ENCODE results near the gene WDR27.
"Not testable (repeated sequence)": the region's sequence is repeated elsewhere in the genome, so short reads cannot be mapped to it uniquely, and the experiment has no call there.

The WDR27 gene

DNA sequence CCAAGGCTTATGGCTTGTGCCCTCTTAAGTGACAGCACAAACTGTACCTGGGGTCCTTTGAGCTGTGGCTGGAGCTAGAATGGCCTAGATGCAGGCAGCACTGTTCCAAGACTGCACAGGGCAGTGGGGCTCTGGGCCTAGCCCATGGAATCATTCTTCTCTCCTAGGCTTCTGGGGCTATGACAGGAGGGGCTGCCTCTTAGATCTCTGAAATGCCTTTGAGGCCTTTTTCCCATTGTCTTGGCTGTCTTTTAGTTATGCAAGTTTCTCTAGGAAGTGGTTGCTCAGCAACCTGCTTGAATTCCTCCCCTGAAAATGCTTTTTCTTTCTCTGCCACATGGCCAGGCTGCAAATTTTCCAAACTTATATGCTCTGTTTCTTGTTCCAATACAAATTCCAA is 183.4 kb downstream of the WDR27 start:
- DNase-seq (ENCODE audit: low read depth) = peak; percentile 11

DNA sequence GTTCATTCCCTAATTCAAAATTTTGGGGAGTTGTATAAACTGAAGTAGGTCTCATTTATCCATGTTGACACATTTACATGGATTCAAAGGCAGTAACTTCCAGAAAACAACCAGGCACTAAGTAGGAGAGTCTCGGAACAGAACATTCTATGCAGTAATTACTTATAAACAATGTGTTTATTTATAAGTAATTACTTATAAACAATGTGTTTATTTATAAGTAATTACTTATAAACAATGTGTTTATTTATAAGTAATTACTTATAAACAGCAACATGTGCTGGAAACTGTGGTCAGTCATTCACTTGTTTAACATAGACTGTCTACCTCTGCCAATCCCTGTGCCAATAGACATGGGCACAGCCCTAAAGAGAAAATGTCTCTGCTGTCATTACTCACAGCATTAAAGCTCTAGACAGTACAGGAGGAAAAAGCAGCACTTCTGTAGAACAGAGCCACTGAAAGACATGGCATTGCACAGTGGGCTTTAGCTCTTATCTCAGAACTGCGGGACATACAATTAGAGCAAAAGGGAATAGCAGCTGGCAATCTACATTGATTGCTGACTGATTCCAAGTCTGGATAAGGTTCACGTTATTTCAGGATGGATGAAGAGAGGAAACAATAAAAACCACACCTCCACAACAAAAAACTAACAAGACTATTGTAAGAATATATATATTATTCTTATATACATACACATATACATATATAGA is 188.2 kb downstream of the WDR27 start:
- DNase-seq (ENCODE audit: low read depth) = no peak

DNA sequence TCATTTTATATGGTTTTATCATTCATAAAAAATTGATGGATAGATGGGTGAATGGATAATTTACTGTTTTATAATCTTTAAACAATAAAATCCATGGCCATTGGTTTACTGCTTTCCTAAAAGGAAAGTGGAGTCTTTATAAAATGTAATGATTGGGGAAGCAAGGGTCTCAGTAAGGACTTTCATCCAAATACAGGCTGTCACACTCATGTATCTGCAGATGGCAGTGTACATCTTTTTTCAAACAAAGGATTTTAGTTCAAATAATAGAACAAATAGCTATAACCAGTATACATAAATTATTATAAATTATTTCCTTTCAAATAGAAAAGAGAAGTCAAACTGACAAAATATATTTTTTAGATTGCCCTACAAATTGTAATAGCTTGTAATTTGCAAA is 190.0 kb downstream of the WDR27 start:
- not testable (repeated sequence) for DNase-seq (ENCODE audit: low read depth)

DNA sequence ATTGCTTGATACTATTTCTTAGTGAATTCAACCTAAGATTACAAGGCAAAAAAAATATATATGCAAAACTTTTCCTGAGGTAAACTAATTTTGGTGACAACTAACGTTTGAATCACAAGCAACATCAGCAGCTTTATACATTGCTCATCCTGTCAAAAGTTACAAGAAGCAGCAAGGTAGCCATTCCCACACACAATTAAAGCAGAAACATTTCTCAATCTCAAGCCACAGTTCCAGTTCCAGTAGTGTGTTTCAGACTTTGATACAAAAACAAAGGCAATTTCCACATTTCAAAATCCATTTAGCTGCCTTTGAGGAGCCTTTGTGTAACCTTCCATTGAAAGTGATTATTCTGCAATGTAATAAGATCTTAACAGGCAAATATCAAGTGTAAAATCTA is 191.0 kb downstream of the WDR27 start:
- no peak for DNase-seq (ENCODE audit: low read depth)

DNA sequence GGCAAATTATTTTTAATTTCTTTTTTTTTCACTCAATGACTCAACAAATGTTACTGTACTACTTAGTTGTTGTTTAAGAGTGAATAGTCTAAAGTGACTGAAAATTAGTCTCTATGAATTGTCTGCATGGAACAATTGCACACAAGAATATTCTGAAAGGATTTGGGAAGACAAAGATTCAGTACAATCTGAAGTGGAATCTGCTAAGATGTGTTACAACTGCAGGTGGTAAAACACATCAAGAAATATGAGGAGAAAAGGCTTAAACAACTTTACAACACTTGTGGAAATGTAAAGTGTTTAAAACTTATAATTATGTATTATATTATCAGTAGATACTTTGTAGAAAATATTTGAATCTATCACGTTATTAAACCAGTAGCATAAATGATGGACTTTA is 193.4 kb downstream of the WDR27 start:
- no peak for DNase-seq (ENCODE audit: low read depth)

DNA sequence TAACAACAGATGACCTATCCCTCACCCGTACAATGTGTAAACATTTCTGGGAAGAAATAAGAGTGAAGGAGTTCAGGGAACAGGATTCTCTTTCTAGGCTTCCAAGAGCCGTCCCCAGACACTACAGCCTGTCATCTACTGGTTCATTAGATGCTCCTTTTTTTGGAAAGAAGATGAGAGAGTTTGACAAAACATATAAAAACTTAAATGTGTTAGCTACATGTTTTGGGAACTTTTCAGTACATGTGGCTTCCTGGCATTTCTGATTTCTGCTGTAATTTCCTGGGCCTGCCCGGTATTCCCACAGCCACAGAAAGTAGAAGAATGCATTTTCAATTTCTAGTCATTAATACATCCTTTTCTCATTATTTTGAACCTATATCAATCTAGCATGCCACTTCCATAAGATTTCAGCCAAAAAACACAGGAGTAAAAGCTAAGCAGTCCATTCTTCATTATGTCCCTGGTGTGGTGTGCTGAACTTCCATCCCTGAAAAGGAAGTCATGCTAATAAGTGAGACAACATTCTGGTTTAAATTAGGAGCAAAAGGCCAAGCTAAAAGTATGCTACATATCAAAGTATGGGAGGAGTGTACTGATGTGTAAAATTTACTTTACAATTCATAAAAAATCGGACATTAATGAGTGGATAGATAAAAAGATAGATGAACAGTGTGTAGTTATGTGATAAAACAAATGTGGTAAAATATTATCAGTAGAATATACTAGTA is 198.2 kb downstream of the WDR27 start:
- peak; percentile 80 for DNase-seq (ENCODE audit: low read depth)

DNA sequence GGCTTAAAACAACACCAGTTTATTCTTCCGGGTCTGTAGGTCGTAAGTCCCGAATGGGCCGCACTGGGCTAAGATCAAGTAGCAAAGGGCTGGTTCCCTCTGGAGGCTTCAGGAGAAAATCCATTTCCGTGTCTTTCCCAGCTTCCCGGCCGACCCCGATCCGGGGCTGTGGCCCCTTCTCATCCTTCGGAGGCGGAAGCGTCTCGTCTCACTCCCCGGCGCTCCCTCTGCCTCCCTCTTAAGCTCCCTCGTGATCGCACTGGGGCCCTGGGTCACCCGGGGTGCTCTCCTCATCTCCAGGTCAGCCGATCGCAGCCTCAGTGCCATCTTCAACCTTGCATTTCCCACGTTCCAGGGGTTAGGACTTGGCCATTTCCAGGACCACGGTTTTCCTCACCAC is 199.4 kb downstream of the WDR27 start:
- DNase-seq (ENCODE audit: low read depth) = no peak

DNA sequence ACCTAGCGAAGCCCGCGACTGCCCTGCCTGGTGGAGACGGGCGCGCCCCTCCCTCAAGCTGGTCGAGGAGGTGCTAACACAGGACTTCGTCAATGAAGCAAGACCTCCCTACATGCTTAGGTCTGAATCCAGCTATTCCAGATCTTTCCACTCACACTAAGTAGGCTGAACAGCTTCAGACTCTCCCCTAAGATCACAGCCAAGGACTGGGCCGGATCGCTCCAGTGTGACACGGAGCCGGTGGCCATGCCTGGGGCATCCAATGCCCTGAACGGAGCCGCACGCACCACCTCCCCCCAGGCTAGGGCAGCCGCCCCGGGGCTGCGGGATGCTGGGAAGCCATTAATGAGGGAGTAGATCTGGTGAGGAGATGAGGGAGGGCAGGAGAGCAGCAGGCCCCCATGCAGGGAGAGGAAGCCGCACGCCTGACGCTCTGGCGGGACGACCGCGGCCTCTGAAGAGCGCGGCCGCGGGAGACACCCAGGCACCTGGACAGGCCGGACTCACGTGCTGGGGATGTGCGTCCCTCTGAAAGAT is 200.0 kb downstream of the WDR27 start:
- no peak for DNase-seq (ENCODE audit: low read depth)

DNA sequence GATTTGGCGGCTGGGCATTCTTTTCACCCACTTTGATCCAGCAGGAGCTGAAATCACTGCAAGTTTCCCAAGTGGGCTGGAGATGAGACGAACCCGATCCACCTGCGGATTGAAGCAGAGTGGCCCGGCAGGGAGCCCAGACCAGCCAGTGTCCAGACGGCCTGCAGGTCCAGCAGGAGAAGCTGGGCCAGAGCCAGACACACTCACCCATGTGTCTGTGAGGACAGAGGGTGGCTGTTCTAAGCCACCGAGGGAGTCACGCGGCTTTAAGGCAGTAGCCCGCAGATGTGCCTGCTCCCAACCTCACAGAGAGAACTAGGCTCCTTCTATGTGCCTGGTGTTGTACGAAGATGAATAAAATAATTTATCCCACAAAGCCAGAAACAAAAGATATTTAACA is 200.7 kb downstream of the WDR27 start:
- no peak for DNase-seq (ENCODE audit: low read depth)

DNA sequence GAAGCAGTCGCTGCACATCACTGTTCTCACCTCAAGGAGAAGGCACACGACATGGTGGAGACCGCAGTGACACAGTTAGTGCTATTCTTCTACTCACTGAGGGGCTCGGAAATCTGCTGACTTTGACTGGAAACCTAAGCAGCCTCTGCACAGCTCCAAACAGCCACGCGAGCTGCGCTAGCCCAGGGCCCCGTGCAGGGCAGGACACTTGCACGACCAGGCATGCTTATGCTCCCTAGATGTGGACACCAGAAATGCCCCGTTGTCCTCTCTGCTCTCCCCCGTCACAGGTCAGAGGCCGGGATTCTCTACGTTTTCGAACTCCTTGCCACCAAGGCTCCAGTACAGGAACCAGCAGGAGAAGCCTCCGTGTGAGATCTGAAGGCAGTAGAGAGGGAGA is 201.1 kb downstream of the WDR27 start:
- DNase-seq (ENCODE audit: low read depth) = no peak

DNA sequence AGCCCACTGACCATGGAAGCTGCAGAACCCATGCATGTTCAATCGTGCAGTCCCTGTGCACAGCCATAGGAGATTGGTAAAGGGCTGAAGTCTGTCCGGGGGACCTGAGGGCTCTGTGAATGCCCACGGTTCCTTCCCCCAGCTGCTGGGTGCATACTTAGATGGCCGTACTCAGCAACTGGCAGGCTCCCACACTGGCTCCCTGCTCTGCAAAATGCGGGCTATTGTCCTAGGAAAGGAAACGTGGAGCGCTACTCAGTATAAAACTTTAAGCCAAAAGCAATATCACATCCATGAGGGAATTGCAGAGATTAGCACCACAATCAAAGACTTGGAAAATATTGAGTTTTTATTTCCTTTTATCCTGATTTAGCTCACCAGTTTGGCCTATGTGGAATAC is 202.0 kb downstream of the WDR27 start:
- DNase-seq (ENCODE audit: low read depth) = no peak

DNA sequence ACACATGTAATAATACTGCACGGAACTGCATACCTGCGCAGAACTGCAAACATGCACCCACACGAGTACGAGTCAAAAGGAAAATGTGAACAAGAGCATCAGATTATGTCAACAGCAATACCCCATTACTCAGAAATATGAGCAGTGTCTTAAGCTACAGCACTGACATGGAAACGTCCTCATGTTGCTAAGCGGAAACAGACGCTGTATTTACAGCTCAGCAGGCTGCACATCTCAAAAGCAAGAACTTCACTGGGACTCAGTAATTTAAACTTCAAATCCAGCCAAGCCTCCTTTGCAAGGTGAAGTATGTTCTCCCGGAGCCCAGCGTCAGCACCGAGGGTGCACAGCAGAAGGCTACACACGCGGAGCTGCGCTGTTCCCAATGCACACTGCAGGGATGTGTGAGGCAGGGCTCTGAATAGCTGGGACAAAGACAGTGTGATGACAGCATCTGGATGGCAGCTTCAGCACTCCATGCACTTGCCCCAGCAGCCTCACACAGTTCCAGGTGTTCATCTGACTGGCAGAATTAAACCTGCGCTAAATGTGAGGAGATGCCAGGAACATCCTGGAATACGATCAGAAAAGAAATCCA is 202.8 kb downstream of the WDR27 start:
- no peak for DNase-seq (ENCODE audit: low read depth)

DNA sequence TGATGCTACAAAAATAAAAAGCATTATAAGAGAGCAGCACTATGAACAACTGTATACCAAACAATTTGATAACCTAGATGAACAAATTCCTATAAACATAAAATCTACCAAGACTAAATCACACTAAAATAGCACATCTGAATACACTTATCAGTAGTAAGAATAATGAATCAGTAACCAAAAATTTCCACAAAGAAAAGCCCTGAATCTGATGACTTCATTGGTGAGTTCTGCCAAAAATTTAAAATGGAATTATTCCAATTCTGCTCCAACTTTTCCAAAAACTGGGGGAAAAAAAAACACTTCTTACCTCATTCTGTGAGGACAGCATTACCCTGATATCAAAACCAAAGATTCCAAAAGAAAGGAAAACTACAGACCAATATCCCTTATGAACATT is 206.2 kb downstream of the WDR27 start:
- DNase-seq (ENCODE audit: low read depth) = peak; percentile 73

DNA sequence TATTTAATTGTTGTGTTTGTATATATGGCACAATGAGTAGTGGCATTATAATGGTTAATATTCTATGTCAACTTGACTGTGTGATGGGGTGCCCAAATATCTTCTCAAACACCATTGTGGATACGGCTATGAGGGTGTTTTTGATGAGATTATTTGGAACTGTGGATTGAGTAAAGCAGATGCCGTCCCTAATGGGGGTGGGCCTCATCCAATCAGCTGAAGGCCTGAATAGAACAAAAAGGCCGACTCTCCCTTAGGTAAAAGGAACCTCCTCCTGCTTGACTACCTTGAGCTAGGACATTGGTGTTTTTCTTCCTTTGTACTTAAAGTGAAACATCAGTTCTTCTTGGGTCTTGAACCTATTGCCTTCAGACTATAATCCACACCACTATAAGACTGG is 207.8 kb downstream of the WDR27 start:
- DNase-seq (ENCODE audit: low read depth) = no peak

DNA sequence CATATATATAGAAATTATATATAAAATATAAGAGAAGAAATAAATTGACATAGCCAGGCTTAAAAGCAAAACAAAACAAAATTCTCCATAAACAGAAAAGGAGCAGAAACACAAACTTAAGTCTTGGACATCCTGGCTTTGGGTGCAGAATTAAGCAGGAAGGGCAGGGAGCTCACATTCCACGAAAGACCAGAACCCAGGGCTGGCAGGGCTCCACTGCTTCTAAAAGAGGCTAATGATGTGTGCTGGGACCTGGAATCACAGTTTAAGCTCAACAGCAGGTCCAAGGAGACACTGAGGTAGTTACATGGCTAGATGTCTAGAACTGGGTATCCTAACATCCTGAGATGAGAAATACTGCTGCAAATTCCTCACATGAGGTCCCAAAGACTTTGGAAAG is 210.3 kb downstream of the WDR27 start:
- no peak for DNase-seq (ENCODE audit: low read depth)

DNA sequence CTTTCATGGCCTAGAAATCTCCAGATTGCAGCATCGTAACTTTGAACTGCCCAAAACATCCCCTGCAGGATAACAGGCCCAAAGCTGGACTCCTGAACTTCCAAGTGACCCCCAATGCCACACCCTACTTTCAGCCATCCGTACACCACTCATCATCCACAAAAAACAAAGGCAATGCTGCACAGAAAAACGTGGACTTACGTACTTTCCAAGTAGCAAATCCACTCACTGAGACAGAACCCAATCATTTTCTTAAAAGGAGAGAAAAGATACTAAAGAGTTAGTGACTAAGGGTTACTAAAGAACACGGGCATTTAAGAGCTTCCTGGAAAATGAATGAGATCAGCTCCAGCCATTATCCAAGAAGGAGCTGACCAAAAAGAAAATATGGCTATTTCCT is 211.0 kb downstream of the WDR27 start:
- DNase-seq (ENCODE audit: low read depth) = peak; percentile 62

DNA sequence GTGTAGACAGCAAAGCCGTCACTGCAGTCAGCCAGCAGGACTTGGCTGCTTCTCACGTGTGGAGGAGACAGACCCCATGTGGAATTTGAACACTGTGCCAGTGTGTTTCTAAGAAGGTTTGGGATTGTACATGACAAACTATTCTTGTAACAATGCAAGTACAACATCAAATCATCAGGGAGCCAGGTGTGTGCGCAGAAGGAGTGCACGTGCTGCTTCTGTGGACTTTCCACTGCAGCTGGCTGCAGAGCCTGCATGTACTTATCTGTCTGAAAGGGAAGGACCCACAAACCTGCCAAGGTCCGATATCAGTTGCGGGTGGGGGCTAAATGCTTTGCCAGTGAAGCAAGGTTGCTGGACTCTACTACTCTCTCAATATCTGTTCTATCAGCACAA is 211.6 kb downstream of the WDR27 start:
- no peak for DNase-seq (ENCODE audit: low read depth)

DNA sequence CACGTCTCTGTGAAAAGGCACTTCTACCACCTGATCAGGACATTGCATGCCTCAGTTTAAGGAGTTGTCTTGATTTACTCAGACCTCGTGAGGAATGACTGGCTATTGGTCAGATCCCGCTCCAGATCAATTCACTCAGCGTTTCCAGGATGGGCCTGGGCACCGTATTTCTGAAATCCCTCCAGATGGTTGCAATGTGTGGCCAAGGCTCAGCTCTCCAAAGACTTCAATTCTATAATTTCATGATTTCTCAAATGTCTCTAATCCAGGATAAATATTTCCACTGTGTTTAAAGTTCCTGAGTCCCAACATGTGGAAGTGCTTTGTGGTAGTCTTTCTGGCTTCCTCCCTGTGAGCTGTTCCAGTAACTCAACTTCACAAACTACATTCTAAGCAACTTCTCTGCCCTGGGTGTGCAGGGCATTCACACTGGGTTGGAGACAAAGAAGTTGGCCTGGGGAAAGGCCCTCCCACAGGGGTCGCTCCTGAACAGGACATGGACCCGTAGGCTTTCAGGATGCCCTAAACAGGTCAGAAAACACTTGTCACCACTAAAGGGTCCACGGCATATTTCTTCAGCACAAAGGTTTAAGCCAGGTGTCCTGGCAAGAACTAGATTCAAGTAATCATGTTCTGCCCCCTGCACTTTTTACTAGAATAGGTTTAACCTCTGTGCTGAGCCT is 212.1 kb downstream of the WDR27 start:
- peak; percentile 24 for DNase-seq (ENCODE audit: low read depth)

DNA sequence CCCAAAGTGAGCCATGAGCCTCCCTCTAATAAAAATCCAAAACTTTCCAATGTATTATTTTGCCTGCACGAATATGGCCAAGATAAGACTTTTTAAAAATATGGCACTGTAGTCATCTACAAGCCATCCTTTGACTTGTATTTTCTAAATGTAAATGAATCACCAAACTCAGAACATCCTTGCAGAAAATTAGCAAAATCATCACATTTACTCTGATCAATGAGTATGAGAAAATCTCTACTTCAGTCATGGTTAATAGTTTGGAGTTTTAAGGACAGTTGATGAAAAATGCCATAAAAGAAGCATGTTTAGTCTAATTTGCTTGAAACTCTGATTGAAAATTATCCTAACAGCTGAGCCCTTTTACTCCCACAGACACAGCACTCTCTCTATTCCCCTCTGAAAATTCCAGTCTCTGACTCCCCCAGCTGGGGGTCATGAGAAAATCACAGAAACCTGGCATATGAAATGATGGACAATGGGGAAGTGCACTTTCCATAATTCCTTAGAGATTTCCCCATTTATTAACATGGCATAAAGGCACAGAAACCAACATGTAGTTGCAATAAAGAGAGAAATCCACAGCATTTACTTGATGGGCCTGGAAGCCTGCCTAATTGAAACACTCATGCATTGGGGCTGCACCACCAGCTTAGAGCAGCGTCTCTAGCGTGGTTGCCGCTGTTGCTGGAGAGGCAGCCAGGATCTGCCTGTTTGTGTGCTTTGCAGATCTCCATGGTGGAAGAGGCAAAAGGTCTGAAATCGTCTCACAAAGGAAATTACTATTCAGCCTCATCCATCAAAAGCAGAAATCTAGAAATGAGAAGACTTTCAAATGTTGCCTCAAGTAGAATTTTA is 214.0 kb downstream of the WDR27 start:
- DNase-seq (ENCODE audit: low read depth) = peak; percentile 53

DNA sequence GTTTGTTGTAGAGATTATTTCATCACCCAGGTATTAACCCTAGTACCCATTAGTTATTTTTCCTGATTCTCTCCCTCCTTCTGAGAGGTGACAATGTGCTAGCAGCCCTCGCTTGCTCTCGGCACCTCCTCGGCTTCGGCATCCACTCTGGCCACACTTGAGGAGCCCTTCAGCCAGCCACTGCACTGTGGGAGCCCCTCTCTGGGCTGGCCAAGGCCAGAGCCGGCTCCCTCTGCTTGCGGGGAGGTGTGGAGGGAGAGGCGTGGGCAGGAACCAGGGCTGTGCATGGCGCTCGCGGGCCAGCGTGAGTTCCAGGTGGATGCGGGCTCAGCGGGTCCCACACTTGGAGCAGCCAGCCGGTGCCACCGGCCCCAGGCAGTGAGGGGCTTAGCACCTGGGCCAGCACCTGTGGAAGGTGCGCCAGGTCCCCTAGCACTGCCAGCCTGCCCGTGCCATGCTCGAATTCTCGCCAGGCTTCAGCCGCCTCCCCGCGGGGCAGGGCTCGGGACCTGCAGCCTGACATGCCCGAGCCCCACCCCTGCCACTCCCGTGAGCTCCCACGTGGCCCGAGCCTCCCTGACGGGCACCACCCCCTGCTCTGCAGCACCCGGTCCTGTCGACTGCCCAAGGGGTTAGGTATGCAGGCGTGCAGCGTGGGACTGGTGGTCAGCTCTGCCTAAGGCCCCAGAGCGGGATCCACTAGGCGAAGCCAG is 221.9 kb downstream of the WDR27 start:
- DNase-seq (ENCODE audit: low read depth) = no peak

DNA sequence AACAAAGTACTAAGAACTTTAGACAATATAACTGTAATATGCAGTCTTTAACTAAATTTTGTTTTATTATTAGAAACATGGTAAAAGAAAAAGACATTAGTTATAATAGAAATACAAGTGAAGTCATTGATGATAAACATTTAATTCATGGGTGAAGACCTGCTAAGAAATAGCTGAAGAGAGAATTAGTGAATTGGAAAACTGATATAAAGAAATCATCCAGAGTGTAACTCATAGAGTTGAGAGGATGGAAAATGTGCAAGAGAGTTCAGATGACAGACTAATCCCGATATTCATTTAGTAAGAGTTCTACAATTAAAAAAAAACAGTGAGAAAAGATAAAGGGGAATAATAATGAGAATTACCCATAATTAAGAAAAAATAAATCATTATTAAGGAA is 227.5 kb downstream of the WDR27 start:
- no peak for DNase-seq (ENCODE audit: low read depth)

All from EH (cell line).